Measurements from ENCODE around the gene GALNT17. TPM values are rescaled to one million over a fixed set of nuclear protein-coding genes. Genes with fewer than 3 reads are reported as not detected.

GALNT17 gene
- total and polyA plus RNA-seq, 2 experiments from 2014 or later = 11.1 to 65.6 TPM

- no peaks in the 10 kb centered on the region for H3K36me3 ChIP-seq (ENCODE audit: insufficient read depth)
- peaks cover 7% of the 10 kb centered on the region; the same call in 1 of the 2 replicates for H3K9me2 ChIP-seq (ENCODE audit: insufficient read depth)
- H4K20me1 ChIP-seq (replicated peaks; ENCODE audit: insufficient read depth) = no peaks in the 10 kb centered on the region
- H3K27me3 Mint-ChIP-seq (ENCODE audit: insufficient read depth, low read depth, poor library complexity) = peaks cover 7% of the 10 kb centered on the region
- no peak overlapping the region for H3K27ac Mint-ChIP-seq
- no peak overlapping the region for H3K4me3 Mint-ChIP-seq
- H3K9me3 Mint-ChIP-seq = peaks cover 46% of the 10 kb centered on the region
- H3F3A ChIP-seq (replicated peaks; ENCODE audit: low read depth) = no peaks in the 10 kb centered on the region
- TF ChIP-seq JUNB (IDR thresholded peaks at IDR 0.05; ENCODE audit: unreplicated experiment) (no peak), POLR2AphosphoS5 (IDR thresholded peaks at IDR 0.05; ENCODE audit: low read depth) (no peak), EZH2 (IDR thresholded peaks at IDR 0.05; ENCODE audit: low read depth, unreplicated experiment) (no peak), ETS1 (IDR thresholded peaks at IDR 0.05) (no peak), STAT1 (IDR thresholded peaks at IDR 0.05; ENCODE audit: unreplicated experiment) (no peak), EZH2phosphoT487 (IDR thresholded peaks at IDR 0.05; ENCODE audit: unreplicated experiment) (no peak), CREB1 (CRISPR knock-in tag; IDR thresholded peaks at IDR 0.05; ENCODE audit: low read depth) (no peak), ZNF462 (CRISPR knock-in tag; IDR thresholded peaks at IDR 0.05) (no peak), ZNF114 (CRISPR knock-in tag; IDR thresholded peaks at IDR 0.05) (no peak), NANOG (IDR thresholded peaks at IDR 0.05; ENCODE audit: borderline replicate concordance) (no peak), ZNF331 (CRISPR knock-in tag; IDR thresholded peaks at IDR 0.05; ENCODE audit: low read depth) (no peak)
- TF ChIP-seq, protein P1, sequence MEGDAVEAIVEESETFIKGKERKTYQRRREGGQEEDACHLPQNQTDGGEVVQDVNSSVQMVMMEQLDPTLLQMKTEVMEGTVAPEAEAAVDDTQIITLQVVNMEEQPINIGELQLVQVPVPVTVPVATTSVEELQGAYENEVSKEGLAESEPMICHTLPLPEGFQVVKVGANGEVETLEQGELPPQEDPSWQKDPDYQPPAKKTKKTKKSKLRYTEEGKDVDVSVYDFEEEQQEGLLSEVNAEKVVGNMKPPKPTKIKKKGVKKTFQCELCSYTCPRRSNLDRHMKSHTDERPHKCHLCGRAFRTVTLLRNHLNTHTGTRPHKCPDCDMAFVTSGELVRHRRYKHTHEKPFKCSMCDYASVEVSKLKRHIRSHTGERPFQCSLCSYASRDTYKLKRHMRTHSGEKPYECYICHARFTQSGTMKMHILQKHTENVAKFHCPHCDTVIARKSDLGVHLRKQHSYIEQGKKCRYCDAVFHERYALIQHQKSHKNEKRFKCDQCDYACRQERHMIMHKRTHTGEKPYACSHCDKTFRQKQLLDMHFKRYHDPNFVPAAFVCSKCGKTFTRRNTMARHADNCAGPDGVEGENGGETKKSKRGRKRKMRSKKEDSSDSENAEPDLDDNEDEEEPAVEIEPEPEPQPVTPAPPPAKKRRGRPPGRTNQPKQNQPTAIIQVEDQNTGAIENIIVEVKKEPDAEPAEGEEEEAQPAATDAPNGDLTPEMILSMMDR (conservative IDR thresholded peaks at IDR 0.05; ENCODE audit: low read depth in 2 of 2) = no peak
- H3K4me1 ChIP-seq (ENCODE audit: insufficient read depth) = peaks cover 5% of the 10 kb centered on the region; the same call in 1 of the 2 replicates
- peaks cover 86% of the 10 kb centered on the region for H3K79me2 ChIP-seq (replicated peaks; ENCODE audit: insufficient read depth)
- no peak overlapping the region for H2AFZ ChIP-seq
- H3K4me1 Mint-ChIP-seq = no peaks in the 10 kb centered on the region
- H3K27ac ChIP-seq (ENCODE audit: low read depth) = no peak overlapping the region
- H3K27me3 ChIP-seq (ENCODE audit: insufficient read depth) = no peaks in the 10 kb centered on the region
- ATAC-seq (no peak), DNase-seq (ENCODE audit: low spot score) (no peak)
- H3K36me3 Mint-ChIP-seq (ENCODE audit: low read depth) = peaks cover 64% of the 10 kb centered on the region
- H3K4me3 ChIP-seq = no peak overlapping the region
- H3K4me2 ChIP-seq = no peak overlapping the region
These were observed 97.2 kb downstream of the GALNT17 start for GRCh38 chr7:71229148-71229547.

Data from GM23338 (cell line).